Smooth muscle cell (in vitro differentiated cells): ENCODE data around the gene ANKRD28. TPM values are rescaled to one million over a fixed set of nuclear protein-coding genes. Genes with fewer than 3 reads are reported as not detected.

Source experiments
- DNase-seq: peaks from one replicate; lab custom pipeline; 2025; ENCODE audit not compliant: unreplicated experiment; lab: John Stamatoyannopoulos, UW
- H2AFZ ChIP-seq: fragments of 200-600 bp; sonication (generic); 2 replicates; pipeline ENCODE4 v1.6.0; 2016; ENCODE audit warnings: antibody characterized with exemption, low read depth, mild to moderate bottlenecking
- H3F3A ChIP-seq: fragments of 200-600 bp; sonication (generic); 2 replicates; pipeline ENCODE4 v1.6.0; 2017; ENCODE audit warnings: antibody characterized with exemption, low read depth
- H3K27ac ChIP-seq: fragments of 200-600 bp; sonication (generic); 2 replicates; pipeline ENCODE4 v1.5.1; 2016; ENCODE audit warnings: low read depth, mild to moderate bottlenecking
- H3K27me3 ChIP-seq: fragments of 200-600 bp; sonication (generic); 2 replicates; pipeline ENCODE4 v1.6.1; 2016; ENCODE audit warnings: low read depth, mild to moderate bottlenecking
- H3K36me3 ChIP-seq: fragments of 200-600 bp; sonication (generic); 2 replicates; pipeline ENCODE4 v1.5.1; 2016; ENCODE audit warnings: low read depth
- H3K4me1 ChIP-seq: fragments of 200-600 bp; sonication (generic); 2 replicates; pipeline ENCODE4 v1.5.1; 2016; ENCODE audit warnings: low read depth
- H3K4me2 ChIP-seq: fragments of 200-600 bp; sonication (generic); 2 replicates; pipeline ENCODE4 v1.6.0; 2016; ENCODE audit warnings: mild to moderate bottlenecking
- H3K4me3 ChIP-seq: fragments of 200-600 bp; sonication (generic); 2 replicates; pipeline ENCODE4 v1.5.1; 2016; ENCODE audit warnings: mild to moderate bottlenecking
- H3K79me2 ChIP-seq: fragments of 200-600 bp; sonication (generic); 2 replicates; pipeline ENCODE4 v1.6.0; 2016; ENCODE audit warnings: low read depth, mild to moderate bottlenecking
- H3K9ac ChIP-seq: fragments of 200-600 bp; sonication (generic); 2 replicates; pipeline ENCODE4 v1.6.0; 2016; ENCODE audit warnings: low read depth
- H3K9me3 ChIP-seq: fragments of 200-600 bp; sonication (generic); replicated peaks from 2 replicates; pipeline ENCODE4 v1.5.1; 2016; ENCODE audit warnings: low read depth
- H4K20me1 ChIP-seq: fragments of 200-600 bp; sonication (generic); 2 replicates; pipeline ENCODE4 v1.6.0; 2016; ENCODE audit warnings: low read depth
- WGBS: methylation state at CpG from one replicate; pipeline ENCODE4 v1.1.7; 2016; ENCODE audit warnings: low lambda C conversion rate; 5-methylcytosine and 5-hydroxymethylcytosine counted together
- polyA plus RNA-seq: library from polyadenylated mRNA; unstranded; fragments of >200 nt; fragmentation: Nextera tagmentation; extraction: Ambion mirVana; gene quantifications from 2 replicates; pipeline ENCODE4 v1.2.1, GENCODE V29; 2016
- total RNA-seq: library from RNA; depleted of rRNA; stranded (reverse); fragments of >200 nt; gene quantifications from 2 replicates; pipeline ENCODE4 v1.2.3, GENCODE V29; 2014
- TF ChIP-seq, protein P1 (sequence below): fragments of 200-600 bp; sonication (generic); IDR thresholded peaks from 2 replicates; pipeline ENCODE4 v1.5.1; 2017; ENCODE audit warnings: borderline replicate concordance, mild to moderate bottlenecking, antibody characterized with exemption; ENCODE audit not compliant: insufficient read depth, poor library complexity, severe bottlenecking

ANKRD28 gene
- total and polyA plus RNA-seq, 2 experiments from 2014 or later, result 11.8 to 35.7 TPM

DNA sequence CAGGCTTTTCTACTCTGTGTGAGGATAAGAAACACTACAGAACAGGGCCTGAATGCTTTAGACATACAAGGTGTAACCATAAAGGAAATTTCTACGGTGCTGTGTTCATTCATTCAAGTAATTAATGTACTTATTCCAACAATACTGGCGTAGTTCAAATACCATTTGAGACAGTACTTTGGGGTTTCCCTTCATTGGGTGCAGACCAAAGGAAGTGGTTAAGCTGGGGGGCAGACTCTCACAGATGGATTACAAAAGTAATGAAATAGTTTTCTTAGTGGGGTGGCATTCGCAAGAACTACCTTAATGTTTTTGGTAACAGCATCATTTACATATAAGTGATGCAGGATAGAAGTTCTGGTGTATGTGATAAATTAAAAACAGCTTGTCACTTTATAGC, 130.3 kb downstream of the ANKRD28 start:
- no peaks in the 10 kb centered on the region for H4K20me1 ChIP-seq
- no peak for DNase-seq
- H3K9ac ChIP-seq, result no peak overlapping the region
- H3K4me1 ChIP-seq, result no peaks in the 10 kb centered on the region
- no peak overlapping the region for H2AFZ ChIP-seq
- no peaks in the 10 kb centered on the region for H3K9me3 ChIP-seq
- H3K27me3 ChIP-seq, result no peaks in the 10 kb centered on the region
- WGBS, result 94% methylated on average over 3 of the region's 3 CpGs
- no peak overlapping the region for H3K27ac ChIP-seq
- H3K4me3 ChIP-seq, result no peak overlapping the region
- TF ChIP-seq, protein P1, sequence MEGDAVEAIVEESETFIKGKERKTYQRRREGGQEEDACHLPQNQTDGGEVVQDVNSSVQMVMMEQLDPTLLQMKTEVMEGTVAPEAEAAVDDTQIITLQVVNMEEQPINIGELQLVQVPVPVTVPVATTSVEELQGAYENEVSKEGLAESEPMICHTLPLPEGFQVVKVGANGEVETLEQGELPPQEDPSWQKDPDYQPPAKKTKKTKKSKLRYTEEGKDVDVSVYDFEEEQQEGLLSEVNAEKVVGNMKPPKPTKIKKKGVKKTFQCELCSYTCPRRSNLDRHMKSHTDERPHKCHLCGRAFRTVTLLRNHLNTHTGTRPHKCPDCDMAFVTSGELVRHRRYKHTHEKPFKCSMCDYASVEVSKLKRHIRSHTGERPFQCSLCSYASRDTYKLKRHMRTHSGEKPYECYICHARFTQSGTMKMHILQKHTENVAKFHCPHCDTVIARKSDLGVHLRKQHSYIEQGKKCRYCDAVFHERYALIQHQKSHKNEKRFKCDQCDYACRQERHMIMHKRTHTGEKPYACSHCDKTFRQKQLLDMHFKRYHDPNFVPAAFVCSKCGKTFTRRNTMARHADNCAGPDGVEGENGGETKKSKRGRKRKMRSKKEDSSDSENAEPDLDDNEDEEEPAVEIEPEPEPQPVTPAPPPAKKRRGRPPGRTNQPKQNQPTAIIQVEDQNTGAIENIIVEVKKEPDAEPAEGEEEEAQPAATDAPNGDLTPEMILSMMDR, result no peak
- peaks cover 7% of the 10 kb centered on the region for H3K36me3 ChIP-seq
- H3K4me2 ChIP-seq, result no peak overlapping the region
- no peaks in the 10 kb centered on the region for H3F3A ChIP-seq
- no peaks in the 10 kb centered on the region for H3K79me2 ChIP-seq

DNA sequence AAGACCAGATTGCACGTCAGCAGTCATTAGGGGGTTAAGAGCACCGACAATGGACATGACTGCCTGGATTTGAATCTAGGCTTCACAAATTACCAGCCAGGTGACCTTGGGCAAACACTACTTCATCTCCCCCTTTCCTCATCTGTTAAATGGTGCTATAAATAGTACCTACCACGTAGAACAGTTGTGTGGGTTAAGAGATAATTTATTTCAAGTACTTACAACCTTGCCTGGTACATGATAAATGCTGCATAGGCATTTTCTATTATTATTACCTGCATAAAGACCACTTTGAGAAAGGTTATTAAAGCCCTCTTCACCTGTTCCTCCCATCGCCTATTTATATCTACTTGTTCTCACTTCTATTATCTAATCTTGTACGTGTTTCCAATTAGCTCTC, 131.5 kb downstream of the ANKRD28 start:
- Histone ChIP-seq H3K9ac (no peak overlapping the region), H3K9me3 (no peaks in the 10 kb centered on the region), H3K27ac (no peak overlapping the region), H3K4me1 (no peaks in the 10 kb centered on the region), H4K20me1 (no peaks in the 10 kb centered on the region), H3K4me3 (no peak overlapping the region), H2AFZ (no peak overlapping the region), H3K27me3 (no peaks in the 10 kb centered on the region), H3K79me2 (no peaks in the 10 kb centered on the region), H3K4me2 (no peak overlapping the region), H3F3A (no peaks in the 10 kb centered on the region), H3K36me3 (peaks cover 7% of the 10 kb centered on the region)
- TF ChIP-seq, protein P1, result no peak
- no peak for DNase-seq
- WGBS, result 96% methylated on average over 5 of the region's 5 CpGs

DNA sequence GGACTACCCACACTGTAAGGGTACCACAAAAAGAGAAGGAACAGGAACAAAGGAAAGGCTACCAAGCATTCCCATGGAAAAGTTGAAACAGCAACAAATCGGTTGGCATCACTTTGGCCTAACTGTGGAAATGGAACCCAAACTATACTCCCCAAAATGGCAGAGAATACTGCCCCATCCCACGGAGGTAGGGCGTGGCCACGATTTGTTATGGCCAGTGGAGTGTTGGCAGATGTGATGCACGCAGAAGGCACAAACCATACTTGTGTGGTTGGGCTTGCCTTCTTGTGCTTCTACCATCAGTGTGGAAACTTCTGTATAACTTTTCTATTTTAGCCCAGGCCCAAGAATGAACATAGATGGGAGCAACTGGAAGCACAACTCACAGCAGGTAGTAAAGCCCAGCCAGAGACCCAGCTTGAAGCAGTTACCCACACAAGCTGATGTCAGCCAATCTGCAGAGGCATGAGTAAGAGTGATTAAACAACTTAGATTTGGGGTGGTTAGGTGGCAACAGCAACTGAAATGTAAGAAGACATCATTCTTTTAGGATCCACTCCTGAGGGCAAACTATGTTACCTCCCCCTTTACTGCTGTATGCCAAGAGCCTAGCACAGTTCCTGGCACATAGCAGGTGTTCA, 132.1 kb downstream of the ANKRD28 start:
- DNase-seq, result no peak
- peaks cover 2% of the 10 kb centered on the region for H3F3A ChIP-seq
- H3K4me1 ChIP-seq, result no peaks in the 10 kb centered on the region
- WGBS, result 96% methylated on average over 5 of the region's 5 CpGs
- H3K4me2 ChIP-seq, result no peak overlapping the region
- no peak overlapping the region for H3K4me3 ChIP-seq
- no peaks in the 10 kb centered on the region for H4K20me1 ChIP-seq
- no peaks in the 10 kb centered on the region for H3K9me3 ChIP-seq
- TF ChIP-seq, protein P1, result no peak
- peaks cover 7% of the 10 kb centered on the region for H3K36me3 ChIP-seq
- no peak overlapping the region for H2AFZ ChIP-seq
- H3K27me3 ChIP-seq, result no peaks in the 10 kb centered on the region
- H3K27ac ChIP-seq, result no peak overlapping the region
- no peak overlapping the region for H3K9ac ChIP-seq
- no peaks in the 10 kb centered on the region for H3K79me2 ChIP-seq

DNA sequence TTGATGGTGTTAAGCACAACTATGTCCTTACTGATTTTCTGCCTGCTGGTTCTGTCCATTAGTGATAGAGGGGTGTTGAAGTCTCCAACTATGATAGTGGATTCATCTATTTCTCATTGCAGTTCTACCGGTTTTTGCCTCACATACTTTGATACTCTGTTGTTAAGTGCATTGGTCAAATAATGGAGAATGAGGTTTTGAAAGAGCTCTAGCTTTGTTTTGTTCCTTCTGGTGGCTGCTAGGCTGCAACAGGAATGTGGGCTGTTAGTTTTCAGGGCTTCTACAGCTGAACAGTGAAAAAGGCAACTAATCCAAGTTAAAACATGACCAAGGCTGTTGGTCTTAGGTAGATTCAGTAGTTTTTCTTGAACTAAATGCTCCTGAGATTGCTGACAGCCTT, 133.6 kb downstream of the ANKRD28 start:
- 95% methylated on average over 1 of the region's 1 CpG for WGBS

More for the DNA sequence above, 133.6 kb downstream of the ANKRD28 start:
- H3K27me3 ChIP-seq, result no peaks in the 10 kb centered on the region
- no peaks in the 10 kb centered on the region for H3K4me1 ChIP-seq
- no peaks in the 10 kb centered on the region for H3K9me3 ChIP-seq
- no peak overlapping the region for H3K4me3 ChIP-seq
- no peaks in the 10 kb centered on the region for H3K36me3 ChIP-seq
- H3F3A ChIP-seq, result peaks cover 3% of the 10 kb centered on the region
- no peaks in the 10 kb centered on the region for H4K20me1 ChIP-seq
- H3K27ac ChIP-seq, result no peak overlapping the region
- H3K9ac ChIP-seq, result no peak overlapping the region
- TF ChIP-seq, protein P1, result no peak
- no peak overlapping the region for H2AFZ ChIP-seq
- DNase-seq, result no peak
- H3K4me2 ChIP-seq, result no peak overlapping the region
- no peaks in the 10 kb centered on the region for H3K79me2 ChIP-seq
